Trophoblast cell (in vitro differentiated cells and primary cell): ENCODE data around the gene MEF2A.
A peak's percentile ranks its signal among the peaks of the same experiment; 100 is the strongest.

Source experiments
- DNase-seq, 2 donors: peaks; one replicate each; pipeline ENCODE4 v3.0.0-alpha.2; 2016
- H2AFZ ChIP-seq: 2 replicates; pipeline ENCODE4 v1.6.1; 2013; ENCODE audit warnings: low read length, moderate library complexity, mild to moderate bottlenecking; ENCODE audit not compliant: insufficient read depth, poor library complexity
- H2AK5ac ChIP-seq: 2 replicates; pipeline ENCODE4 v1.6.1; 2013; ENCODE audit warnings: mild to moderate bottlenecking, low read length
- H2BK120ac ChIP-seq: 2 replicates; pipeline ENCODE4 v1.6.1; 2013; ENCODE audit warnings: low read length, mild to moderate bottlenecking, moderate library complexity; ENCODE audit not compliant: insufficient read depth, poor library complexity
- H2BK12ac ChIP-seq: 2 replicates; pipeline ENCODE4 v1.6.1; 2013; ENCODE audit warnings: mild to moderate bottlenecking, low read length, moderate library complexity
- H2BK5ac ChIP-seq: 2 replicates; pipeline ENCODE4 v1.6.1; 2013; ENCODE audit warnings: low read length, low read depth, moderate library complexity, mild to moderate bottlenecking; ENCODE audit not compliant: poor library complexity
- H3K14ac ChIP-seq: 2 replicates; pipeline ENCODE4 v1.6.1; 2013; ENCODE audit warnings: mild to moderate bottlenecking, low read length
- H3K18ac ChIP-seq: 2 replicates; pipeline ENCODE4 v1.6.1; 2013; ENCODE audit warnings: mild to moderate bottlenecking, low read length
- H3K23ac ChIP-seq: 2 replicates; pipeline ENCODE4 v1.6.1; 2013; ENCODE audit warnings: low read length
- H3K27ac ChIP-seq: 2 replicates; pipeline ENCODE4 v1.5.1; 2013; ENCODE audit warnings: low read depth, mild to moderate bottlenecking, inconsistent platforms, low read length, moderate library complexity
- H3K27me3 ChIP-seq: 2 replicates; pipeline ENCODE4 v1.6.1; 2013; ENCODE audit warnings: inconsistent platforms, mild to moderate bottlenecking, low read length, moderate library complexity; ENCODE audit not compliant: insufficient read depth
- H3K36me3 ChIP-seq, 2 experiments: 1 replicate in 1 of 2; 2 replicates in 1 of 2; pipeline ENCODE4 v1.6.1; 2013; ENCODE audit warnings: low read length in 2 of 2, mild to moderate bottlenecking in 2 of 2, moderate library complexity in 1 of 2; ENCODE audit not compliant: insufficient read depth in 2 of 2, control insufficient read depth in 1 of 2
- H3K4ac ChIP-seq: 2 replicates; pipeline ENCODE4 v1.6.1; 2013; ENCODE audit warnings: low read depth, mild to moderate bottlenecking, low read length, moderate library complexity
- H3K4me1 ChIP-seq, 2 experiments: 1 replicate in 1 of 2; 2 replicates in 1 of 2; pipeline ENCODE4 v1.6.1; 2013; ENCODE audit warnings: low read length in 2 of 2, mild to moderate bottlenecking in 2 of 2, moderate library complexity in 1 of 2; ENCODE audit not compliant: insufficient read depth in 2 of 2, control insufficient read depth in 1 of 2
- H3K4me2 ChIP-seq: 2 replicates; pipeline ENCODE4 v1.6.1; 2013; ENCODE audit warnings: inconsistent platforms, mild to moderate bottlenecking, low read length, moderate library complexity
- H3K4me3 ChIP-seq: 2 replicates; pipeline ENCODE4 v1.5.1; 2013; ENCODE audit warnings: mild to moderate bottlenecking, low read depth, low read length, inconsistent platforms
- H3K79me1 ChIP-seq: one replicate; pipeline ENCODE4 v1.6.1; 2013; ENCODE audit warnings: low read length
- H3K79me2 ChIP-seq: 2 replicates; pipeline ENCODE4 v1.6.1; 2013; ENCODE audit warnings: low read length, mild to moderate bottlenecking; ENCODE audit not compliant: control insufficient read depth, insufficient read depth, poor library complexity
- H3K9ac ChIP-seq: 2 replicates; pipeline ENCODE4 v1.6.1; 2013; ENCODE audit warnings: mild to moderate bottlenecking, low read length
- H3K9me3 ChIP-seq: 2 replicates; pipeline ENCODE4 v1.6.1; 2013; ENCODE audit warnings: low read depth, mild to moderate bottlenecking, control low read depth, inconsistent platforms, low read length; ENCODE audit not compliant: insufficient read depth
- H4K12ac ChIP-seq: 2 replicates; pipeline ENCODE4 v1.6.1; 2013; ENCODE audit warnings: low read depth, mild to moderate bottlenecking, low read length, moderate library complexity
- H4K8ac ChIP-seq: 2 replicates; pipeline ENCODE4 v1.6.1; 2013; ENCODE audit warnings: low read depth, mild to moderate bottlenecking, low read length, moderate library complexity
- H4K91ac ChIP-seq: one replicate; pipeline ENCODE4 v1.6.1; 2013; ENCODE audit warnings: low read depth, mild to moderate bottlenecking, low read length, moderate library complexity
- WGBS: extraction: QIAGEN DNeasy Blood & Tissue Kit; methylation state at CpG from one replicate; pipeline ENCODE4 v1.1.7; 2013; ENCODE audit warnings: missing lambda C conversion rate; ENCODE audit not compliant: insufficient read length, insufficient coverage; ENCODE audit errors: extremely low coverage; 5-methylcytosine and 5-hydroxymethylcytosine counted together

MEF2A gene

DNA sequence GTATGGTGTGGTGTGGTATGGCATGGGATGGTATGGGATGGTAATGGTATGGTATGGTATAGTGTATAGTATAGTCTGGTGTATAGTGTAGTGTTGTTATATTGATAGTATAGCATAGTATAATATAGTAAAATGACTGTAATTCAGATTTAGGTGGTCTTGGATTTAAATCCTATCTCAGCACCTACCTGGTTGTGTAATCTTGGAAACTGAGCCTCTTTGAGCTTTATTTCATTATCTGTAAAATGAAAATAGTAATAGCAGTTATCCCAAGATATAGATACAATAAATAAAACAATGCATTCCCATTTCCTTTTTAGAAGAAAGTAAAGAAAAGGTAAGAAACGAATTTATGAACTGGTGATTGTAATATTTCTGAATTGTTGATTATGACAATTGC, 27.5 kb upstream of the MEF2A start:
- Histone ChIP-seq H3K79me1 (no peaks in the 10 kb centered on the region), H3K4me2 (no peak overlapping the region)

GRCh38 chr15:99542828-99543227, 23.0 kb upstream of the MEF2A start:
- no peak overlapping the region for H3K27ac ChIP-seq
- H3K4me2 ChIP-seq: no peak overlapping the region
- H3K18ac ChIP-seq: no peak overlapping the region
- H3K23ac ChIP-seq: no peak overlapping the region
- no peak overlapping the region for H3K9ac ChIP-seq
- H2BK12ac ChIP-seq: no peak overlapping the region
- H3K79me1 ChIP-seq: no peaks in the 10 kb centered on the region
- H3K4me3 ChIP-seq: no peak overlapping the region
- H2BK120ac ChIP-seq: no peak overlapping the region
- no peaks in the 10 kb centered on the region for H3K9me3 ChIP-seq
- no peak overlapping the region for H4K8ac ChIP-seq
- no peaks in the 10 kb centered on the region for H3K27me3 ChIP-seq
- no peak overlapping the region for H2AK5ac ChIP-seq
- H4K12ac ChIP-seq: no peak overlapping the region
- H3K4ac ChIP-seq: no peak overlapping the region
- no peaks in the 10 kb centered on the region for H3K4me1 ChIP-seq
- DNase-seq: peak in 1 of 2 donors; percentile 61
- no peak overlapping the region for H2BK5ac ChIP-seq
- no peak overlapping the region for H3K14ac ChIP-seq
- H3K36me3 ChIP-seq: no peaks in the 10 kb centered on the region
- H3K79me2 ChIP-seq: no peaks in the 10 kb centered on the region
- H4K91ac ChIP-seq: no peak overlapping the region
- no peak overlapping the region for H2AFZ ChIP-seq

More for the DNA sequence above, 27.5 kb upstream of the MEF2A start:
- no peak overlapping the region for H3K23ac ChIP-seq
- no peak for DNase-seq
- H2BK5ac ChIP-seq: no peak overlapping the region
- no peak overlapping the region for H2AK5ac ChIP-seq
- H3K9ac ChIP-seq: peak overlapping the region; percentile 43
- H3K4me1 ChIP-seq: no peaks in the 10 kb centered on the region
- no peaks in the 10 kb centered on the region for H3K9me3 ChIP-seq
- no peak overlapping the region for H3K14ac ChIP-seq
- no peak overlapping the region for H2BK120ac ChIP-seq
- H3K18ac ChIP-seq: no peak overlapping the region
- no peak overlapping the region for H4K12ac ChIP-seq
- no peaks in the 10 kb centered on the region for H3K27me3 ChIP-seq
- no peak overlapping the region for H4K8ac ChIP-seq
- H3K36me3 ChIP-seq: no peaks in the 10 kb centered on the region
- no peak overlapping the region for H3K4me3 ChIP-seq
- WGBS: no CpG with 5 or more reads among the region's 1 CpG
- H3K27ac ChIP-seq: no peak overlapping the region
- H4K91ac ChIP-seq: no peak overlapping the region
- no peak overlapping the region for H2AFZ ChIP-seq
- H3K4ac ChIP-seq: no peak overlapping the region
- H3K79me2 ChIP-seq: no peaks in the 10 kb centered on the region
- no peak overlapping the region for H2BK12ac ChIP-seq

DNA sequence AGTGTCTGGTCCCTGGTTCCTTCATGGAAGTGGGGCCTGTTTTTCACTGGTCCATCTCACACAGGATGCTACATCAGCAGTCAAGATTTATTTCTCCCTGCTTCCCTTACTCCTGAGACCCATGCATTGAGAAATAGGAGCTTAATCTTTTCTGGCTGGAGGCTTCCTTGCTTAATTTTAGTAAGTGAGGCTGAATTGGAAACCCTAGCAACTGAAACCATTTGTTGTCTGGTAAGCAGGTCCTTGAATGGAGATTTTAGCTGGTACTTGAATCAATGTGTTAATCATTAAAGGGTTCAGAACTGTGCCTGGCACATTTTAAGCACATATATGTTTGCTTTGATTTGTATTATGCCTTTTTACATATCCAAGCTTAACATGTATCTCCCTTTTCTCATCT, 20.2 kb upstream of the MEF2A start:
- Histone ChIP-seq H2BK12ac (no peak overlapping the region), H2AK5ac (no peak overlapping the region), H2AFZ (no peak overlapping the region), H2BK5ac (no peak overlapping the region), H3K9ac (no peak overlapping the region), H3K36me3 (no peaks in the 10 kb centered on the region), H3K4me3 (no peak overlapping the region), H3K27ac (no peak overlapping the region), H4K12ac (no peak overlapping the region), H3K79me1 (no peaks in the 10 kb centered on the region), H4K8ac (no peak overlapping the region), H4K91ac (no peak overlapping the region), H2BK120ac (no peak overlapping the region), H3K18ac (no peak overlapping the region), H3K79me2 (no peaks in the 10 kb centered on the region), H3K14ac (no peak overlapping the region), H3K4ac (no peak overlapping the region), H3K4me1 (no peaks in the 10 kb centered on the region), H3K4me2 (no peak overlapping the region), H3K23ac (no peak overlapping the region), H3K9me3 (no peaks in the 10 kb centered on the region), H3K27me3 (no peaks in the 10 kb centered on the region)
- DNase-seq: no peak

DNA sequence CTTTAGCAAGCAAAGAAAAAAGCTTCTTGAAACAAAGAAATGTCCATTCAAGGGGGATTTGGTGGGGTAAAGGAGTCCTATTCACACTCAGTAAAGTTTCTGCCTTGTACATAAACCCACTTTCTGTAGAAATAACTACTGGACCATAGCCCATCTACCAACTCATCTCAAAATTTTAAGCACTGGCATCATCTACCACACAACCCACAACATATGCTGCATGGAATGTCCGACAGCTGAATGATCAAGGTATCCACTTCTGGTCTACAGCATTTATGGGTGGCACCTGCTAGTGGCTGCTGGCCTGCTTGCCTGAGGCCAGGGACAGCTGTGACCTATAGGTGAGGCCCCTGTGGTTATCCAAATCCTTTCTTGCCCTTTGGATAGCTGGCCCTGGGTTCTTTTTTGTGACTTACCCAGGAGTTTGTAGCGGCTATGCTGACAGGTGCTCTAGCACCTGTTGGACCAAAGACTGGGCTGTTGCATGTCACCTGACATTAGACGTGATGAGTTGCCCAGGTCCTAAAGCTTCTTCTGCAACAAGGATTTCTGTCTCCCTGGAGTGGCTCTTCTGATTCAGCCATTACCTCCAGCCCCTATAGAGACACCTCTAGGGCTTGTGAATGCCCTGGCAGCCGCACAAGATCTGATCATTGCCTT, 19.2 kb upstream of the MEF2A start:
- no peak overlapping the region for H3K14ac ChIP-seq
- H2BK120ac ChIP-seq: no peak overlapping the region
- H3K23ac ChIP-seq: no peak overlapping the region
- H3K36me3 ChIP-seq: no peaks in the 10 kb centered on the region
- H3K79me1 ChIP-seq: no peaks in the 10 kb centered on the region
- H3K18ac ChIP-seq: no peak overlapping the region
- no peak overlapping the region for H3K4ac ChIP-seq
- no peak overlapping the region for H3K4me3 ChIP-seq
- no peak overlapping the region for H2BK12ac ChIP-seq
- no peaks in the 10 kb centered on the region for H3K9me3 ChIP-seq
- no peaks in the 10 kb centered on the region for H3K27me3 ChIP-seq
- H3K4me2 ChIP-seq: no peak overlapping the region
- no peak overlapping the region for H3K27ac ChIP-seq
- no peak for DNase-seq
- H3K9ac ChIP-seq: no peak overlapping the region
- H4K8ac ChIP-seq: no peak overlapping the region
- no peak overlapping the region for H2AFZ ChIP-seq
- no peaks in the 10 kb centered on the region for H3K4me1 ChIP-seq
- no peak overlapping the region for H4K91ac ChIP-seq
- H3K79me2 ChIP-seq: no peaks in the 10 kb centered on the region
- H4K12ac ChIP-seq: no peak overlapping the region
- H2AK5ac ChIP-seq: no peak overlapping the region
- WGBS: no CpG with 5 or more reads among the region's 4 CpGs
- no peak overlapping the region for H2BK5ac ChIP-seq
